HG03354 (cell line): ENCODE results near the gene ODF2.
"Not testable (repeated sequence)": the region's sequence is repeated elsewhere in the genome, so short reads cannot be mapped to it uniquely, and the experiment has no call there.

Experiments
- ATAC-seq: cut with Tn5 transposase; IDR thresholded peaks from one replicate; pipeline ENCODE4 v1.9.1; 2021; ENCODE audit warnings: mild to moderate bottlenecking; ENCODE audit not compliant: unreplicated experiment, poor library complexity, severe bottlenecking

The ODF2 gene

DNA sequence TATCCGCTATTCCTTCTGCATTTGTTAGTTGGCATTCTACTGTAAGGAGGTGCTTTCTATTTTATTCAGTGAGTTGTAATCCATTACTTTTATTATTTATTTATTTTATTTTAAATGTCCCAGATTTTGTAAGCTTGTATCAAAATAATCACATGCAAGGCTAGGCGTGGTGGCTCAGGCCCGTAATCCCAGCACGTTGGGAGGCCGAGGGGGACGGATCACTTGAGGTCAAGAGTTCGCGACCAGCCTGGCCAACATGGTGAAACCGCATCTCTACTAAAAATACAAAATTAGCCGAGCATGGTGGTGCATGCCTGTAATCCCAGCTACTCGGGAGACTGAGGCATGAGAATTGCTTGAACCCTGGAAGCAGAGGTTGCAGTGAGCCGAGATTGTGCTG lies 50.1 kb downstream of the ODF2 start:
- not testable (repeated sequence) for ATAC-seq

DNA sequence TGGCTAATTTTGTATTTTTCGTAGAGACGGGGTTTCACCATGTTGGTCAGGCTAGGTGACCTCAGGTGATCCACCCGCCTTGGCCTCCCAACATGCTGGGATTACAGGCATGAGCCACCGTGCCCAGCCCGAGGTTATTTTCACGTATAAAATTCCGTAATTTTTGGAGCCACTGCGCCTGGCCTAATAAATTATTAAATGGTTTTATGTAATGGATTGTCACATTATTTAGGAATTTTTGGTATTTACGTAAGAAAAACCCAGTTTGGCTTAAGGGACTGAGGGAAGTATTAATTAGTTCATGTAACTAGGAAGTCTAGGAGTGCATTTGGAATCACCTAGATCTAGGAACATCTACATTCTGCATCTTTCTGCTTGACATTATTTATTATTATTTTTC lies 57.0 kb downstream of the ODF2 start:
- no peak for ATAC-seq

DNA sequence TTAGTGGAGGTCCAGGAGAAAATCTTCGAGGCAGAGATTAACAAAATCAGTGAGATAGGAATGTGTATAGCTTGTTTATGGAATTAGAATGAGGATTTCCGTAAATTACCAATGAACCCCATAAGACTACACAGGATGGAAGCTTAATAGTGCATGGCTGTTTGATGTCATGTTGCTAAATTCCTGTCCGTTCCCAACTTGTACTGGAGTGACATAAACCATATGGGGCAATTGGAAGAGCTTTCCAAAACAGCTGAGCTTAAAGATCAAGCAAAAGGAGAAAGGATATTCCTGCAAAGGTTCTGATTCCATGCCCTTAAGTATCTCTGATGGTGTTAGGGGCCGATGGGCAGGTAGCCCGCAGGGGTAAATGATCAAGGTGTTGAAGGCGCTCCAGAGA lies 66.2 kb downstream of the ODF2 start:
- ATAC-seq, result no peak

GRCh38 chr9:128523199-128523925 lies 67.6 kb downstream of the ODF2 start:
- ATAC-seq, result no peak

DNA sequence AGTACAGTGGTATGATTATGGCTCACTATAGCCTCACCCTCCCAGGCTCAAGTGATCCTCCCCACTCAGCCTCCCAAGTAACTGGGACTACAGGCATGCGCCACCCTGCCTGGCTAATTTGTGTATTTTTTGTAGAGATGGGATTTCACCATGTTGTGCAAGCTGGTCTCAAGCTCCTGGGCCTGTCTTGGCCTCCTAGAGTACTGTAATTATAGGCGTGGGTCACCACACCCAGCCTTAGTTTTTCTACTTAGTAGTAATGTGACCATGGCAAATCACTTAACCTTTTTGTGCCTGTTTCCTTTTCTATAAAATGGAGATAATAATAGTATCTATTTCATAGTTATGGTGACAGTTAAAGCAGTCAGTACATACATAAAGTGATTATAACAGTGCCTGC lies 70.9 kb downstream of the ODF2 start:
- no peak for ATAC-seq

DNA sequence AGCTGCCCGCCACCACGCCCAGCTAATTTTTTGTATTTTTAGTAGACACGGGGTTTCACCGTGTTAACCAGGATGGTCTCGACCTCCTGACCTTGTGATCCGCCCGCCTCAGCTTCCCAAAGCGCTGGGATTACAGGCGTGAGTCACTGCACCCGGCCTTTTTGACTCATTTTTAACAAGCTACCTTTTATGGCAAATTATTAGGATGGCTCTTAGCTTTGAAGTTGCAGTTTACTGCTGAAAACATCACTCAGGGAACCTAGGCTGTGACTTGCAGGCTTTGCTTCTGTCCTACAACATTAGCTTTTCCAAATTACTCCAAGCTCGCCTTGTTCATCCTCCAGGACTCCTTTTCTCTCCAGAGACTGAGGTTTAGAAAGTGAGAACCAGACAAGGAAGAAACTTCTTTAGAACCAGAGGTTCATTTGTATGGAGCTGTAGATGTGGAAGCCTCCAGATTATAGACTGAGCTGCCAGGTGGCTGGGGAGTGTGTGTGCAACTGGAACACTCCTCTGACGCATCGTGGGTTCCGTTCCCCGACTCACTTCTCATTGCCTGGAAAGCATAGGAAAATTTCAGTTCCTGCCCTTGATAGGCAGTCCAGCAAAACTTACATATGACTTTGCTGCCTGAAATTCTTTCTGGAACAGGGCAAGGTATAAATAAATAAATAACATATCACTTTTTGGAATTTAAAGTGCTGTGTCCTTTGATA lies 72.8 kb downstream of the ODF2 start:
- ATAC-seq, result no peak

- ATAC-seq, result no peak
Observed at GRCh38 chr9:128529191-128529590, 73.4 kb downstream of the ODF2 start.

DNA sequence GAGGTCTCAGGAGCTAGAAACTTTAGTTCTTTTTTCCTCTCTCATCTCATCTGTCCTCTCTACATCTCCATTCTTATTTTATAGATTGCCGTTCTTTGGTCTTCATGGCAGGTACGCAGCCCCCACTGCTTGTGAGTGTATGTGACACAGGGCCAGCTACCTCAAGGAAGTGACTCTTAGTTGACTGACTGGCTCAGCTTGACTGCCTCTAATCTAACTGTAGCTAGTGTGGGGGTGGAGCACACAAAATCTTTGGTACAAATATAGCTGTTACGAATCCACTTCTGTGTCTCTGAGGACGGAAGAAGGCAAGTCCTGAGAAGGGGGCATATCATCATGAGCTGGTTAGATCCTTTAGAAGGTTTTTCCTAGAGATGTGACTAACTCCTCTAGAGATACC lies 76.8 kb downstream of the ODF2 start:
- ATAC-seq, result no peak

DNA sequence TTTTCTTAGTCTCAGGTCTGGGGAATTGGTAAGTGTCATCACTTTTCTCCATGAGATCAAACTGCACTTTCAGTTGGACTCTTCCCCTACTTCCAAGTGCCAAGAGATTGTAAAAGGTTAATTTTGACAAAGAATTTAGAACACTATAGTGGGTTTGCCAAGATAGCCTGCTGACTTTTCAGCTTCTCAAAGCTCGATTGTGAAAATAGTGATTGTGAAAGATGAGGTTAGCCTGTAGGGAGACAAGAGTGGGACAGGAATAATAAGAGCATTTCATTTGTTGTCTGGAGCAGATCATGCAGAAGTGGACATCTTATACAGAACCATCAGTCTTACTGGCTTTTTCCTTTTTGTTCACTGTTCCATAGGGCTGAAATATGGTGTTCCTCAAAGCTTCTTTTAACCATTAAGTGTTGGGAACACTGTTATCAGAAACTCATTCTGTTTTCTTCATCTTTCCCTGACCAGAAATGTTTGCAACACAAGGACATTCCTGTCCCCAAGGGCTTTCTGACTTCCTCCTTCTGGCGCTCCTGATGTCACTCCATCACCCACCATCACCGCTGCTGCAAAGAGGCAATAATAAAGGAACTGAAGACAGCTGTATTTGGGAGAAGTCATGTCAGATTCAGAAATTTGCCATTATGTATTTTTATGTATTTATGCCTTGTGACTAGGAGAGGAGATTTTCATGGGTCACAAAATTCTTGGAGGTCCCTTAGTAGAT lies 85.0 kb downstream of the ODF2 start:
- ATAC-seq, result no peak

- no peak for ATAC-seq
Observed at GRCh38 chr9:128546504-128546903, 90.7 kb downstream of the ODF2 start.

DNA sequence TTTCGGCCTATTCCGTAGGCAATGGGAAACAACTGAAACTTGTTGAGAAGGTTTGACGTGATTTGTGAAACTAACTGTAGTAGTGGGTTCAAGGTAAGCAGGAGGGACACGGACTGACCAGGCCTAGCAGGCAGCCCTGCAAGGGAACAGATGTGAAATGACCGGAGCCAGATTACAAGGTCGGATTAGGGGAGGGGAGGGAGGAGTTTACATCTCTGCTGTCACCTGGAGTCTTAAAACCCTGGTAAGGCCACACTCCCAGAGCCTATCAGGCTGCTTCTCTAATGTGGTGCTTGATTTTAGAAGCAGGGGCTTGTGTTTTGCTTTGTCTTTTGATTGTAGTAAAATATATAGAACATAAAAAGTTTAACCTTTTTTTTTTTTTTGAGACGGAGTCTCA lies 93.1 kb downstream of the ODF2 start:
- ATAC-seq, result no peak

- ATAC-seq, result no peak
Observed at GRCh38 chr9:128550226-128550625, 94.4 kb downstream of the ODF2 start.
